Measurements from ENCODE around the gene ERAL1. TPM values are rescaled to one million over a fixed set of nuclear protein-coding genes. Genes with fewer than 3 reads are reported as not detected.
"Not testable (repeated sequence)": the region's sequence is repeated elsewhere in the genome, so short reads cannot be mapped to it uniquely, and the experiment has no call there.

Gene ERAL1
- total and polyA plus RNA-seq, 2 of the 4 experiments (the other 2 are of a cell fraction), result 34.1 to 62.3 TPM

DNA sequence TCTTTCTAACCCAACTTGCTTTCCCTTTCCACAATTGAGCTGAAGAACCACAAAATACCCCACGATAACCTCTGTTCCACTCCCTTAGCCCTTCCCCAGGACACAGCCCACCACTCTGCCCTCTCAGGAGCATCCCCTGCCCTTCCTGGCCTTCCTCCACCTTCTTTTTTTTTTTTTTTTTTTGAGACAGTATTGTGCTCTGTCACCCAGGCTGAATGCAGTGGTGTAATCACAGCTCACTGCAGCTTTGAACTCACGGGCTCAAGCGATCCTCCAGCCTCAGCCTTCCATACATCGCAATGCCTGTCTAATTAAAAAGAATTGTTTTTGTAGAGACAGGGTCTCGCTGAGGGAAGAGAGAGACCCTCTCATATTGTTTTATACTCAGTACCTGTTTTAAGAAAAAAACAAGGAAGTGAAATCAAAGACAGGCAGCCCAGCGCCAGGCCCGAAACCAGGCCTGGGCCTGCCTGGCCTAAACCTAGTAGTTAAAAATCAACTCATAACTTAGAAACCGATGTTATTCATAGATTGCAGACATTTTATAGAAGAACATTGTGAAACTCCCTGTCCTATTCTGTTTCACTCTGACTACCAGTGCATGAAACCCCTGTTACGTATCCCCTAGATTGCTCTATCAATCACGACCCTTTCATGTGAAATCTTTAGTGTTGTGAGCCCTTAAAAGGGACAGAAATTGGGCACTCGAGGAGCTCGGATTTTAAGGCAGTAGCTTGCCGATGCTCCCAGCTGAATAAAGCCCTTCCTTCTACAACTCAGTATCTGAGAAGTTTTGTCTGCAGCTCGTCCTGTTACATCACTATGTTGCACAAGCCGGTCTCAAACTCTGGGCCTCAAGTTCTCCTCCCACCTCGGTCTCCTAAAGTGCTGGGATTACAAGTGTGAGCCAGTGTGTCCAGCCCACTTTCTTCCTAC lies 38.7 kb downstream of the ERAL1 start:
- H4K8ac ChIP-seq (ENCODE audit: low read depth in 2 of 2, low read length in 2 of 2); H3K4ac ChIP-seq (ENCODE audit: low read depth, low read length); H3K36me3 ChIP-seq (ENCODE audit: control insufficient read depth, insufficient read depth, low read length); CTCF ChIA-PET; H2AK5ac ChIP-seq (ENCODE audit: low read depth, low read length); H3K14ac ChIP-seq (replicated peaks; ENCODE audit: low read depth, low read length); H3K23ac ChIP-seq (ENCODE audit: low read depth, low read length); H3K9me3 ChIP-seq (ENCODE audit: control insufficient read depth, insufficient read depth, low read length); H2AFZ ChIP-seq (replicated peaks; ENCODE audit: low read length, poor library complexity); H3K4me3 ChIP-seq (ENCODE audit: insufficient read depth, low read depth, low read length); H2BK120ac ChIP-seq (ENCODE audit: low read depth, low read length); H4K5ac ChIP-seq (ENCODE audit: low read depth, low read length); DNase-seq; H3K27me3 ChIP-seq (ENCODE audit: control insufficient read depth, insufficient read depth, low read length); H3K27ac ChIP-seq (ENCODE audit: insufficient read depth, low read length); H3K4me2 ChIP-seq (ENCODE audit: low read depth, low read length); intact Hi-C loops (cut with micrococcal nuclease); H3K18ac ChIP-seq (ENCODE audit: low read depth, low read length); H2BK20ac ChIP-seq (ENCODE audit: low read depth, low read length); H3K56ac ChIP-seq (ENCODE audit: extremely low read depth, insufficient read depth, low read length); H2BK5ac ChIP-seq (ENCODE audit: low read depth, low read length, poor library complexity, severe bottlenecking); H2BK15ac ChIP-seq (ENCODE audit: low read depth, low read length); POLR2A ChIA-PET (ENCODE audit: unreplicated experiment); H3K4me1 ChIP-seq (ENCODE audit: control insufficient read depth, insufficient read depth, low read length); H4K91ac ChIP-seq (ENCODE audit: insufficient read depth, low read depth, low read length); in situ Hi-C loops (cut with MboI; ENCODE audit: low sequenced_read_pairs); ATAC-seq (ENCODE audit: low read depth); H3K9ac ChIP-seq (ENCODE audit: low read depth, low read length); BruUV-seq (replicated peaks); dilution Hi-C loops (cut with HindIII; ENCODE audit: low sequenced_read_pairs, unreplicated experiment): not testable (repeated sequence)
- 90% methylated on average over 2 of the region's 16 CpGs; no CpG with 5 or more reads in 1 of the 2 experiments for WGBS, 2 experiments (ENCODE audit: extremely low coverage in 2 of 2, insufficient read length in 1 of 2)
- Histone ChIP-seq H4K20me1 (ENCODE audit: insufficient read depth, low read length) (peaks cover 33% of the 10 kb centered on the region; the same call in 1 of the 2 replicates), H2AK9ac (replicated peaks; ENCODE audit: low read depth, low read length, poor library complexity) (peak overlapping the region; percentile 68), H3K9me1 (ENCODE audit: insufficient read depth, low read length) (peaks cover 17% of the 10 kb centered on the region), H3K79me1 (ENCODE audit: low read depth in 1 of 2, low read length in 2 of 2) (peaks cover 22 to 59% of the 10 kb centered on the region in 2 experiments)
